Measurements from ENCODE around the gene PAM.

GRCh38 chr5:102787134-102787533 is 32.0 kb downstream of the PAM start:
- TF ChIP-seq POLR2AphosphoS5 (IDR thresholded peaks at IDR 0.05) (no peak), POLR2A (IDR thresholded peaks at IDR 0.05) (no peak)
- TF ChIP-seq, protein P1, sequence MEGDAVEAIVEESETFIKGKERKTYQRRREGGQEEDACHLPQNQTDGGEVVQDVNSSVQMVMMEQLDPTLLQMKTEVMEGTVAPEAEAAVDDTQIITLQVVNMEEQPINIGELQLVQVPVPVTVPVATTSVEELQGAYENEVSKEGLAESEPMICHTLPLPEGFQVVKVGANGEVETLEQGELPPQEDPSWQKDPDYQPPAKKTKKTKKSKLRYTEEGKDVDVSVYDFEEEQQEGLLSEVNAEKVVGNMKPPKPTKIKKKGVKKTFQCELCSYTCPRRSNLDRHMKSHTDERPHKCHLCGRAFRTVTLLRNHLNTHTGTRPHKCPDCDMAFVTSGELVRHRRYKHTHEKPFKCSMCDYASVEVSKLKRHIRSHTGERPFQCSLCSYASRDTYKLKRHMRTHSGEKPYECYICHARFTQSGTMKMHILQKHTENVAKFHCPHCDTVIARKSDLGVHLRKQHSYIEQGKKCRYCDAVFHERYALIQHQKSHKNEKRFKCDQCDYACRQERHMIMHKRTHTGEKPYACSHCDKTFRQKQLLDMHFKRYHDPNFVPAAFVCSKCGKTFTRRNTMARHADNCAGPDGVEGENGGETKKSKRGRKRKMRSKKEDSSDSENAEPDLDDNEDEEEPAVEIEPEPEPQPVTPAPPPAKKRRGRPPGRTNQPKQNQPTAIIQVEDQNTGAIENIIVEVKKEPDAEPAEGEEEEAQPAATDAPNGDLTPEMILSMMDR (IDR thresholded peaks at IDR 0.05): no peak

Data from prostate gland (tissue), 2 donors.